GM12878 (cell line): ENCODE results near the gene FBXO33. TPM values are rescaled to one million over a fixed set of nuclear protein-coding genes. Genes with fewer than 3 reads are reported as not detected.

Experiments used
- ATAC-seq: fragments of 200-7000 bp; cut with Tn5 transposase; 3 replicates; pipeline ENCODE4 v1.9.1; 2020; ENCODE audit warnings: mild to moderate bottlenecking, moderate library complexity
- BruUV-seq: library from RNA; stranded (reverse); fragments of 400-500 nt; replicated peaks from 2 replicates; lab custom pipeline; 2021; lab: Mats Ljungman, UMichigan
- CTCF ChIA-PET: fragments of 300-600 bp; sonication (Branson Sonifier 250); formaldehyde crosslinking; extraction: SDS; loops from one replicate; lab custom pipeline; 2021; ENCODE audit warnings: inconsistent platforms; lab: Yijun Ruan, JAX
- POLR2A ChIA-PET: fragments of 350-600 bp; formaldehyde crosslinking; extraction: SDS; loops from one replicate; lab custom pipeline; 2021; ENCODE audit warnings: inconsistent platforms; lab: Charles Lee
- RAD21 ChIA-PET: fragments of 300-600 bp; sonication (Branson Sonifier 250); formaldehyde crosslinking; loops from one replicate; lab custom pipeline; 2023; ENCODE audit warnings: antibody characterized with exemption; ENCODE audit not compliant: unreplicated experiment; lab: Charles Lee
- SMC1A ChIA-PET: fragments of 300-600 bp; sonication (Branson Sonifier 250); formaldehyde crosslinking; loops from one replicate; lab custom pipeline; 2023; ENCODE audit not compliant: unreplicated experiment, uncharacterized antibody; lab: Charles Lee
- DNase-seq: peaks from one replicate; pipeline ENCODE4 v3.0.0-alpha.2; 2011; ENCODE audit warnings: low read depth, low spot score
- FAIRE-seq: peaks from 3 replicates; lab custom pipeline; 2011; peaks lifted over from hg19 to GRCh38; lab: Jason Lieb, UNC
- H2AFZ ChIP-seq: 2 replicates; pipeline ENCODE4 v1.6.0; 2011; ENCODE audit warnings: low read depth, low read length, control low read depth; ENCODE audit not compliant: control insufficient read depth
- H3K27ac ChIP-seq: 2 replicates; pipeline ENCODE4 v1.5.1; 2011; ENCODE audit warnings: control low read depth; ENCODE audit not compliant: control insufficient read depth, insufficient read depth
- H3K27me3 ChIP-seq, 2 experiments: replicated peaks in 1 of 2; 2 replicates each; pipeline versions ENCODE4 v1.6.0 to v1.6.1; 2011; ENCODE audit warnings: low read length in 1 of 2; ENCODE audit not compliant: control insufficient read depth in 2 of 2, insufficient read depth in 2 of 2
- H3K36me3 ChIP-seq, 2 experiments: 2 replicates each; pipeline ENCODE4 v1.5.1; 2011; ENCODE audit warnings: low read length in 1 of 2; ENCODE audit not compliant: control insufficient read depth in 2 of 2, insufficient read depth in 2 of 2
- H3K4me1 ChIP-seq: 2 replicates; pipeline ENCODE4 v1.6.1; 2011; ENCODE audit warnings: mild to moderate bottlenecking, low read length, moderate library complexity, mixed read lengths; ENCODE audit not compliant: control insufficient read depth, insufficient read depth
- H3K4me2 ChIP-seq: 2 replicates; pipeline ENCODE4 v1.6.0; 2011; ENCODE audit warnings: control low read depth; ENCODE audit not compliant: control insufficient read depth, insufficient read depth
- H3K4me3 ChIP-seq: fragments of 200-600 bp; sonication (generic); 2 replicates; pipeline ENCODE4 v1.5.1; 2016
- H3K79me2 ChIP-seq: 2 replicates; pipeline ENCODE4 v1.6.0; 2011; ENCODE audit warnings: low read length; ENCODE audit not compliant: control insufficient read depth, insufficient read depth
- H3K9ac ChIP-seq: 2 replicates; pipeline ENCODE4 v1.8.0; 2011; ENCODE audit warnings: low read length, control low read depth, mixed read lengths; ENCODE audit not compliant: control insufficient read depth, insufficient read depth
- H3K9me3 ChIP-seq: replicated peaks from 3 replicates; pipeline ENCODE4 v1.5.1; 2011; ENCODE audit warnings: mild to moderate bottlenecking, low read length; ENCODE audit not compliant: control insufficient read depth, insufficient read depth
- H4K20me1 ChIP-seq: 2 replicates; pipeline ENCODE4 v1.6.0; 2011; ENCODE audit not compliant: control insufficient read depth, insufficient read depth
- ATF7 ChIP-seq: fragments of 450-650 bp; IDR thresholded peaks from 2 replicates; pipeline ENCODE4 v1.6.1; 2016; ENCODE audit warnings: low read depth, mild to moderate bottlenecking
- CHD2 ChIP-seq: IDR thresholded peaks from 2 replicates; pipeline ENCODE4 v1.6.1; 2011; ENCODE audit warnings: low read depth, low read length, improper control_type of control experiment, borderline replicate concordance
- CHD4 ChIP-seq: fragments of 200-600 bp; sonication (generic); IDR thresholded peaks from 2 replicates; pipeline ENCODE4 v1.6.1; 2016; ENCODE audit warnings: mild to moderate bottlenecking
- HCFC1 ChIP-seq: fragments of 150-350 bp; IDR thresholded peaks from 2 replicates; pipeline ENCODE4 v1.6.1; 2014; ENCODE audit warnings: low read length
- MAX ChIP-seq: IDR thresholded peaks from 2 replicates; pipeline ENCODE4 v1.6.1; 2012; ENCODE audit warnings: low read depth, low read length, improper control_type of control experiment
- SREBF1 ChIP-seq: IDR thresholded peaks from 2 replicates; pipeline ENCODE4 v1.6.1; 2012; ENCODE audit warnings: mild to moderate bottlenecking, low read length
- ZSCAN29 ChIP-seq: fragments of 450-650 bp; IDR thresholded peaks from 2 replicates; pipeline ENCODE4 v1.6.1; 2017; ENCODE audit warnings: mild to moderate bottlenecking, moderate library complexity
- WGBS: methylation state at CpG from one replicate; pipeline ENCODE4 v1.1.6; 2016; ENCODE audit warnings: low lambda C conversion rate; ENCODE audit not compliant: insufficient replicate concordance, insufficient coverage; ENCODE audit errors: missing lambda C conversion rate; 5-methylcytosine and 5-hydroxymethylcytosine counted together
- in situ Hi-C: fragments of 300-500 bp; cut with MboI; formaldehyde crosslinking; loops from 9 replicates; pipeline ENCODE4 v1.14.3; 2018; ENCODE audit warnings: mixed read lengths
- intact Hi-C: fragments of 100-400 bp; cut with micrococcal nuclease; formaldehyde crosslinking; loops from one replicate; pipeline ENCODE4 v1.14.2; 2022; ENCODE audit not compliant: unreplicated experiment
- polyA plus RNA-seq, 11 experiments: library from polyadenylated mRNA; depleted of rRNA in 4 of 11; unstranded in 6 of 11; stranded (reverse) in 5 of 11; fragments of >200 nt; fragmentation: Nextera tagmentation in 4 of 11; fragmentation: Illumina TruSeq in 1 of 11; extraction: Ambion mirVana in 4 of 11; extraction: Trizol in 1 of 11; gene quantifications; 1 replicate in 1 of 11; 2 replicates in 10 of 11; pipeline versions ENCODE4 v1.2.1 to v1.2.3, GENCODE V29; 2011 to 2016; ENCODE audit warnings: inconsistent platforms in 2 of 11, missing spikeins in 2 of 11, low read depth in 1 of 11
- total RNA-seq, 4 experiments: library from RNA; depleted of rRNA in 3 of 4; stranded (reverse); fragments of >200 nt in 3 of 4; fragmentation: Illumina TruSeq in 1 of 4; extraction: Trizol in 1 of 4; gene quantifications; 2 replicates each; pipeline versions ENCODE4 v1.2.1 to v1.2.3, GENCODE V29; 2013 to 2021

The FBXO33 gene
- total and polyA plus RNA-seq, 10 of the 15 experiments (the other 5 are each of a cell fraction or from before 2014, with no cell fraction given) = 4.7 to 56.9 (median 19.6) TPM

GRCh38 chr14:39369029-39369428 is 63.2 kb downstream of the FBXO33 start:
- 100% methylated on average over 2 of the region's 2 CpGs for WGBS
- RAD21 ChIA-PET = interaction anchor here (1.3 kb wide), 1 partner anchor 59 kb away, joined by 3 read pairs; no protein-coding TSS in a partner anchor
- no peak for DNase-seq
- Histone ChIP-seq H3K79me2 (no peaks in the 10 kb centered on the region), H3K36me3 (no peaks in the 10 kb centered on the region; a peak in 1 of 4 replicates), H3K9ac (no peak overlapping the region), H3K27ac (no peak overlapping the region), H3K27me3 (no peaks in the 10 kb centered on the region), H3K4me2 (no peak overlapping the region), H3K9me3 (peaks cover 2% of the 10 kb centered on the region; the same call in 1 of the 3 replicates), H3K4me1 (no peaks in the 10 kb centered on the region), H4K20me1 (no peaks in the 10 kb centered on the region), H2AFZ (no peak overlapping the region), H3K4me3 (no peak overlapping the region)
- intact Hi-C loops (no loop called here), in situ Hi-C loops (no loop called here)
- ATAC-seq = no peak
- CTCF ChIA-PET = interaction anchor here (0.7 to 2.6 kb wide), 12 partner anchors 15 to 909 kb away, joined by 3 to 17 read pairs (median 3); partner anchors contain the start of gene SEC23A
- TF ChIP-seq HCFC1 = no peak
- no peak for TF ChIP-seq CHD4
- TF ChIP-seq ATF7 = no peak
- no peak for TF ChIP-seq MAX
- no peak for TF ChIP-seq ZSCAN29
- TF ChIP-seq CHD2 = no peak
- no peak for TF ChIP-seq SREBF1
- FAIRE-seq = no peak
- BruUV-seq = no TSS peak
- POLR2A ChIA-PET = no interaction called here
- SMC1A ChIA-PET = interaction anchor here (0.6 to 2.7 kb wide), 7 partner anchors 9 to 262 kb away, joined by 3 to 15 read pairs (median 3); no protein-coding TSS in a partner anchor
